ENCODE results near the gene ERC2. TPM values are rescaled to one million over a fixed set of nuclear protein-coding genes. Genes with fewer than 3 reads are reported as not detected.

Gene ERC2
- polyA plus RNA-seq, 1 donor, result 1.6 TPM

DNA sequence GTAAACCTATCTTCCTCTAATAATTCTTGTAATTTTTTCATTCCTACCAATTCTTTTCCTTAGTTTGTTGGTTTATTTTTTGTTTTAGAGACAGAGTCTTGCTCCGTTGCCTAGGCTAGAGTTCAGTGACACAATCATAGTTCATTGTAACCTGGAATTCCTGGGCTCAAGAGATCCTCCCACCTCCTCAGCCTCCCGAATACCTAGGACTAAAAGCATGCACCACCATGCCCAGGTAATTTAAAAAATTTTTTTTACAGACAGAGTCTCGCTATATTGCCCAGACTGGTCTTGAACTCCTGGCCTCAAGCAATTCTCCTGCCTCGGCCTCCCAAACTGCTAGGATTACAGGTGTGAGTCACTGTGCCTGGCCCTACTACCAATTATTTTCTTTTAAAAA, 220.2 kb downstream of the ERC2 start:
- DNase-seq, result no peak

DNA sequence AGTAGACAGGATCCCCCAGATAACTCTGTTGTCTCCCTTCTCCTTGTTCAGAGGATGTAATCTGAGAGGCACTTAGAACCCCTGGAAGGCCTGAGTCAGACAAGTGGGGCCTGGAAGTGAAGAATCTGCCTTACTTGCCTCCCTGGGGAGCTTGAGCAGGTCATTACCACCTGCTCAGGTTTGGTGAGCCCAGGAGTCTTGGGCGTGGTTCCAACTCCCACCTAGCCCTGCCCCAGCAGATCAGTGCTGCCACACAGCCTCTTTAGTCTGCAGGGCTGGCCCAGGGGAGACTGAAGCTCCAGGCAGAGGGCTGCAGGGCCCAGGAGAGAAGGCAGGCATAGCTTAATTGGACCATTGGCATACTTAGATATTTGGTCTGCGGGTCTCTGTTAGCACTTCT, 230.0 kb downstream of the ERC2 start:
- DNase-seq, result no peak

- no peak for DNase-seq
Measured at GRCh38 chr3:56233742-56234141, 234.5 kb downstream of the ERC2 start.

DNA sequence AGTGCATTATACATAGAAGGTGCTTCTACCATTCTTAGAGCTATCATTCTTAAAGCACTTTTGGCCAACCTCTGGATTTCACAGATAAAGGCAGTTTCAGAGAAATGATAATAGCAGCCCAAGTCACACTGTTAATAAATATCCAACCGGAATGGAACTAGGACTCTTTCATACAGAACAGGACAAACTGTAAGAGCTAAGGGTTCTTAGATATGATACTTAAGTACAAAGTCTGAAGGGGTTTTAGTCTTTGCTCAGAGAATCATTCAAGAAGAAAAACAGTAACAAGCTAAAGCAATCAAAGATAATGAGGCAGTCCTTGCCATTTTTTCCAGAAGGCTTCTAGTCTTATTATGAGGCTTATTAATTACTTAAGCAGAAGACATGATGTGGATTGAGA, 239.0 kb downstream of the ERC2 start:
- DNase-seq, result no peak

DNA sequence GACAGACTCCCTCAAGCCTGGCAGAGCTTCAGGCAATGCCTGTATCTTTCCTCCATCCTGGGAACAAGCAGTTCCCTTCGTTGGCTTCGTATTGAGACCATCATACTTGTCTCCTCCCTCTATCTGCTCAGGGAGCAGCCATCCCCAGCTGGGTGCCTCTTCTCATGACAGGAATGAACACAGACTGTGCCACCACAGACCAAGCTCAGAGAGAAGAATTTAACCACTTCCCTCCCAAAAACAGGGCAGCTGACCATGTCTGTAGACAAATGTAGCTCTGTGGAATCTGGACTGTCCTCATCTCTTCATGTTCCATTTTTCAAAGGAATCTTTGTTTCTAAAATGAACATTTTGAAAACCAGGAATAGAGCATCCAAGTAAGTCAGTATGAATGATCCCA, 245.4 kb downstream of the ERC2 start:
- DNase-seq, result no peak

GRCh38 chr3:56219894-56220805, 248.1 kb downstream of the ERC2 start:
- DNase-seq, result no peak

- peak; percentile 40 for DNase-seq
Measured at GRCh38 chr3:56209982-56210751, 258.1 kb downstream of the ERC2 start.

DNA sequence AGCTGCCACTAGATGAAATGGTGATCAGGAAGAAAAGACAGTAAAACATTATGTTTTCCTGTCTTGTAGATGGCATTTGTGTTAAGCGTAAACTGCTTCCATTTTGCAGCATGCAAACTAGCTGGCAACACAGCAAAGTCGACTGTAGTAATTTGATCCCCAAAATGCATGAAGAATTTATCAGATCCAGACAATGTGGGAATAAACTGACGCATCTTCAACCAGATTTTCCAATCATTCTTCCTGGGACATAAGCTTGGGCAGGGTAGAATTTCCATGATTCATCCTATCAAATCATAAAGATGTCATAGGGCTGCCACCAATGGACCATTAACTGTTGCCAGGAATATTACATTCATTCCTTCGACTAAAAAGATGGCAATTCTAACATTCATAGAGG, 260.3 kb downstream of the ERC2 start:
- DNase-seq, result no peak

GRCh38 chr3:56205406-56205805, 262.9 kb downstream of the ERC2 start:
- no peak for DNase-seq

DNA sequence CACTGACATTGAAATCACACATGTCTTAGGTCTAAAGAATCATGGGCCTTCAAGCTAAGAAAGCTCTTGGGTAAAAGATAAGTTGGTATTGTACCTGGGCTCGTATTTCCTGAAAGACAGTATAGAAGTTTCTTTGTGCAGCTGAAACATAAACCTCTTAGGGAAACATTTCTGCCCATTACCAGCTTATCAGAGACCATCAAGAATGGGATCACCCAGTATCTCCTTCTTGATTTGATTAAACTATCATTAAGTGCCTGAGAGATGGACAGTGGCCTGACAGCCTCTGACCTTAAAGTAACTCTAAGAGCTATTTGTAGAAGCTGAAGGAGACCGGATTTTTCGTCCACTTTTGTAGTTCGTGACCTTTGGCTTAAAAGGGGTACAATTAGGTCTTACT, 265.3 kb downstream of the ERC2 start:
- no peak for DNase-seq

- no peak for DNase-seq
Measured at GRCh38 chr3:56201407-56201806, 266.9 kb downstream of the ERC2 start.

GRCh38 chr3:56200251-56200650, 268.0 kb downstream of the ERC2 start:
- no peak for DNase-seq

DNA sequence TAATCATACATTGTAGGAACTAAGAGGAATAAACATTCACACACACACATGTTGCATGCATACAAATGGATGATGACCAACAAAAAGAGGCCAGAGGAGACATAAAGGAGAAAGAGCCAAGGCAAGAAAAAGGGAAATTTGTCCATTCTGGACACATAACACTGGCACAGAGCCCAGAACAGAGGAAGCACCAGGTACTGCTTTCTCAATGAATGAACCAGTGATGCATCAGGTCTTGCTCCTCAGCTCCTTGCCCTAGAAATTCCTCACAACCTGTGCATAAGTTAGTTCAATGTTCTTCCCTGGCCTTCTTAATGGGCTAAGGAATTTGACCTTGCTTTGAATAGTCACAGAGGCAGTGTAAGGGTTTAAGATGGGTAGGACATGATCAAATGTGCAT, 270.3 kb downstream of the ERC2 start:
- no peak for DNase-seq

DNA sequence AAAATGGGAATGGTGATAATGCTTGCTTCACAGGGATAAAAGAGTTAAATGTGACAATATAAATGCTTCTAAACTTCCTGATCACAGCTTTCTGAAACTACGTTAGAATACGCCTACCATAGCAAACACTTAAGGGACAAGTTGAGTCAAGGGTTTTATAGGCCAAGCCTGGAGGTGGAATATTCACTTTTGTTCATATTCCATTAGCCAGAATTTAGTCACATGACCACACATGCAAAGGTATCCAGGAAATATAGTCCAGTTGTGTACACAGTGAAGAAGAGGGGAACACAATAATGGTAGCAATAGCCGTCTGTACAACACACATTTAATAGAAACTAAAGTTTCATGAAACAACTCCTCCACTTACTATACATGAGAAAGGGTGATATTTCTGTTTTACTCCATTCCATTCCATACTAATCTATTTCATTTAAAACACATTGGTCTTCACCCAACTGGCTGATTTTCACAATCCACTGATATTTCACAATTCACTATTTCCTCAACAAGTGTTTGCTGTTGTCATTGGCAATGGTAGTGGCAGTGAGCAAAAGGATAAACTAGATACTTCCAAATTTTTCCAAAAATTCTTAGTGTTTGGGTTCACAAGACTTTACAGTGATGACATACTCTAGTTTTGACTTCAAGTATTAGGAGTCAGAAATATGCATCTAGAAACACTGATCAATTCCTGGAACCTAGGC, 270.9 kb downstream of the ERC2 start:
- no peak for DNase-seq

DNA sequence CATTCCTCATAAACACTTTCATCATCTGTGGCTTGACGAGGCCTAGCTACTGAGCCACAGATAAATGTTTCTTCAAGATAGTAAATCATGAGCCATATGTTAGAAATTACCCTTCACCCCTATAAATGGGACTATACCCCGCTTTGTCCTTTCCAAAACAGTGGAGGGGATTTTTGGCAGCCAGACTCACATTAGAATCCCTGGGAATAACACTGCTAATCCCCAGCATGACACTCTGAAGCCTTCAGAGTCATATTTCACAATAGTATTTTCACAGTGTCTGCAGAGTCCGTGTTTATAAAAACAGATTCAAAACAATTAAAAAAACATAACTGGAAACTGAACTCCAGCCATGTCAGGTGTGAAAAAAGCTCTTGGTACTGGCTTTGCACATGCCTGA, 271.6 kb downstream of the ERC2 start:
- no peak for DNase-seq

GRCh38 chr3:56193519-56193918, 274.7 kb downstream of the ERC2 start:
- no peak for DNase-seq

- no peak for DNase-seq
Measured at GRCh38 chr3:56192001-56192400, 276.3 kb downstream of the ERC2 start.

DNA sequence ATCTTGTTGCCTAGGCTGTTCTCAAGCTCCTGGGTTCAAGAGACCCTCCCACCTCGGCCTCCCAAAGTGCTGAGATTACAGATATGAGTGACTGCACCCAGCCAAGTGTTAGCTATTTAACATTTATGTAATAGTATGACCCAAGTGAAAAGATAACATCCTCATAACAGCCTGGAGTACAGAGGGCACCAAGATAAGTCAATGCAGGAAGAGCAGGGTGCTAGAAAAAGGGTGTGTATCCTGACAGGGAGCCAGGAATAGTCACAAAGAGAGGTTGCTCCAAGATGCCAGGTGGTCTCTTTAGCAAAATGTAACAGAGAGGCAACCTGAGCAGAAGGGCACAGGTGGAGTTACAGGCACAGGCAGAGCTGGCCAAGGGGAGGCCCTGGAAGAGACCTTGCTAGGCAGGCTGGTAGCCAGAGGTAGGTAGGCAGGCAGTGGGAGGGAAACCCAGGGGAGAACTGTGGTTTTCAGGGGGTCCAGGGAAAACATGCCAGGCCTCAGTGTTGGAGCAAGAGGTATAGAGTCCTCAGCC, 277.4 kb downstream of the ERC2 start:
- no peak for DNase-seq

GRCh38 chr3:56190130-56190529, 278.1 kb downstream of the ERC2 start:
- no peak for DNase-seq

- no peak for DNase-seq
Measured at GRCh38 chr3:56189536-56189935, 278.7 kb downstream of the ERC2 start.

DNA sequence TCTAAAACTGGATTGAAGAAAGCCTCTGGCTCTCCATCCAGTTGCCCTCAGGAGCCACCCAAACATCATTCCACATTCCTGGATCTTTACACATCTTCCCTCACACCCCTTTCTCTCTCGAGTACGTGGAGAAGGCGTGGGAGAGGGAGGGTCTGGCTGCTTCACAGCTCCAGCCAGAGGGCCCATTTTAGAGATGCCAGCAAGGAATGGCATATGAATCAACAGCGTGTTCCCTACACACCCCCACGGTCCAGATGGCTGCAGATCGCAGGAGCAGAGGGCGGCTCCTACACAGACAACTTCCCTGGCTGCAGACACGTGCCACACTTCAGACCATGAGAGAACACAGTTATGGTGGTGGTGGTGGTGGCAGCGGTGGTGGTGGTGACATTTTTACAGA, 280.1 kb downstream of the ERC2 start:
- DNase-seq, result no peak

DNA sequence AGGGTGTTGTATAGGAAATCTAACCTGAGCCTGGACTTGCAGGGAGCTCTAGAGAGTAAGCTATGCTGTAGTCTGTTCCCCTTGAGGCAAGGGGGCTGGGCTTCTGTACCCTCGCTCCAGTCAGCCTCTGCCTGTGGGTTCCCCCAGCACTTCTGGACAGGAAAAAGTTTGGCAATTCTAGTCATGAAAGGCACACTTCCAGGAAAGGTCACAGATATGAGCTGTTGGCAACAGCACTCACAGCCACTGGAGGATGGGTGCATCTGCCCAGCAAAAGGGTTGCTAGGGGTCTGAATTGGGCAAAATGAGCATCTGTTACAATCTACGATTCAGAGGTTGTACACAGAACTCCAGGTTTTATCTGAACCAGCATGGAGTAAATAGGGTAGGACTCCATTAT, 281.2 kb downstream of the ERC2 start:
- no peak for DNase-seq

- no peak for DNase-seq
Measured at GRCh38 chr3:56185827-56186226, 282.4 kb downstream of the ERC2 start.

Measured in hindlimb muscle (tissue), 1 donor.